Activated naive CD8-positive, alpha-beta T cell treated with anti-CD3 and anti-CD28 coated beads, Interleukin-2, amount 50 U/mL, for 16 hours (primary cell): Measurements from ENCODE around the gene NOP10.
A peak's percentile ranks its signal among the peaks of the same experiment; 100 is the strongest.
"Not testable (repeated sequence)": the region's sequence is repeated elsewhere in the genome, so short reads cannot be mapped to it uniquely, and the experiment has no call there.

ENCODE experiments used
- DNase-seq: peaks from one replicate; pipeline ENCODE4 v3.0.0-alpha.2; 2020; ENCODE audit warnings: low read depth, low spot score

Gene NOP10

GRCh38 chr15:34342737-34343575 lies at the start of gene NOP10, which contains the start of gene NUTM1:
TSS of gene NOP10 (minus strand) at chr15:34343136. CDS start at chr15:34343073, 63 bp downstream.
TSS of gene NUTM1 (plus strand) at chr15:34343315. CDS start at chr15:34343697, 382 bp downstream.
- peak; percentile 88 for DNase-seq

GRCh38 chr15:34389594-34390086 lies 46.7 kb upstream of the NOP10 start:
- not testable (repeated sequence) for DNase-seq

- not testable (repeated sequence) for DNase-seq
Observed at GRCh38 chr15:34381829-34382521, 39.0 kb upstream of the NOP10 start.

GRCh38 chr15:34380491-34380890 lies 37.6 kb upstream of the NOP10 start:
- not testable (repeated sequence) for DNase-seq

- DNase-seq = no peak
Observed at GRCh38 chr15:34376856-34377255, 33.9 kb upstream of the NOP10 start.

- not testable (repeated sequence) for DNase-seq
Observed at GRCh38 chr15:34375541-34375940, 32.6 kb upstream of the NOP10 start.

GRCh38 chr15:34374816-34375215 lies 31.9 kb upstream of the NOP10 start:
- no peak for DNase-seq

- no peak for DNase-seq
Observed at GRCh38 chr15:34373951-34374350, 31.0 kb upstream of the NOP10 start.

- DNase-seq = no peak
Observed at GRCh38 chr15:34370643-34371042, 27.7 kb upstream of the NOP10 start.

GRCh38 chr15:34370129-34370528 lies 27.2 kb upstream of the NOP10 start:
- no peak for DNase-seq

GRCh38 chr15:34367101-34368081 lies 24.5 kb upstream of the NOP10 start, which contains the start of gene LPCAT4:
TSS of gene LPCAT4 (minus strand) at chr15:34367196. CDS start at chr15:34367100, 96 bp downstream.
- DNase-seq = peak; percentile 72

GRCh38 chr15:34366271-34367065 lies 23.5 kb upstream of the NOP10 start:
- DNase-seq = no peak

GRCh38 chr15:34365836-34366235 lies 22.9 kb upstream of the NOP10 start:
- DNase-seq = no peak

- DNase-seq = no peak
Observed at GRCh38 chr15:34365091-34365825, 22.3 kb upstream of the NOP10 start.

GRCh38 chr15:34364041-34364440 lies 21.1 kb upstream of the NOP10 start:
- DNase-seq = no peak

GRCh38 chr15:34362047-34362773 lies 19.3 kb upstream of the NOP10 start:
- DNase-seq = no peak

- no peak for DNase-seq
Observed at GRCh38 chr15:34361278-34361677, 18.3 kb upstream of the NOP10 start.

- no peak for DNase-seq
Observed at GRCh38 chr15:34360298-34360697, 17.4 kb upstream of the NOP10 start.

- no peak for DNase-seq
Observed at GRCh38 chr15:34359416-34359815, 16.5 kb upstream of the NOP10 start.
